ENCODE measurements around the gene KCNJ10.

The KCNJ10 gene

GRCh38 chr1:160025314-160025713, 44.6 kb downstream of the KCNJ10 start:
- Histone ChIP-seq H3K27me3 (ENCODE audit: control insufficient read depth, insufficient read depth, low read length, poor library complexity, severe bottlenecking) (no peaks in the 10 kb centered on the region), H3K9me3 (ENCODE audit: control insufficient read depth, low read length) (no peaks in the 10 kb centered on the region), H3K4me1 (ENCODE audit: control insufficient read depth, insufficient read depth, low read length) (peaks cover 1% of the 10 kb centered on the region), H3K4me3 (ENCODE audit: insufficient read depth, low read depth, low read length) (no peak overlapping the region), H3K27ac (ENCODE audit: insufficient read depth, low read depth, low read length, poor library complexity, severe bottlenecking) (no peak overlapping the region), H3K36me3 (ENCODE audit: control insufficient read depth, insufficient read depth, low read length) (no peaks in the 10 kb centered on the region)
- WGBS, 2 experiments = 79 to 84% methylated on average over 1 of the region's 1 CpG

GRCh38 chr1:160024195-160024905, 45.6 kb downstream of the KCNJ10 start:
- Histone ChIP-seq H3K27ac (ENCODE audit: insufficient read depth, low read depth, low read length, poor library complexity, severe bottlenecking) (no peak overlapping the region), H3K4me3 (ENCODE audit: insufficient read depth, low read depth, low read length) (no peak overlapping the region), H3K36me3 (ENCODE audit: control insufficient read depth, insufficient read depth, low read length) (no peaks in the 10 kb centered on the region), H3K9me3 (ENCODE audit: control insufficient read depth, low read length) (no peaks in the 10 kb centered on the region), H3K4me1 (ENCODE audit: control insufficient read depth, insufficient read depth, low read length) (no peaks in the 10 kb centered on the region), H3K27me3 (ENCODE audit: control insufficient read depth, insufficient read depth, low read length, poor library complexity, severe bottlenecking) (no peaks in the 10 kb centered on the region)
- 83 to 91% methylated on average over 2 of the region's 2 CpGs for WGBS, 2 experiments

DNA sequence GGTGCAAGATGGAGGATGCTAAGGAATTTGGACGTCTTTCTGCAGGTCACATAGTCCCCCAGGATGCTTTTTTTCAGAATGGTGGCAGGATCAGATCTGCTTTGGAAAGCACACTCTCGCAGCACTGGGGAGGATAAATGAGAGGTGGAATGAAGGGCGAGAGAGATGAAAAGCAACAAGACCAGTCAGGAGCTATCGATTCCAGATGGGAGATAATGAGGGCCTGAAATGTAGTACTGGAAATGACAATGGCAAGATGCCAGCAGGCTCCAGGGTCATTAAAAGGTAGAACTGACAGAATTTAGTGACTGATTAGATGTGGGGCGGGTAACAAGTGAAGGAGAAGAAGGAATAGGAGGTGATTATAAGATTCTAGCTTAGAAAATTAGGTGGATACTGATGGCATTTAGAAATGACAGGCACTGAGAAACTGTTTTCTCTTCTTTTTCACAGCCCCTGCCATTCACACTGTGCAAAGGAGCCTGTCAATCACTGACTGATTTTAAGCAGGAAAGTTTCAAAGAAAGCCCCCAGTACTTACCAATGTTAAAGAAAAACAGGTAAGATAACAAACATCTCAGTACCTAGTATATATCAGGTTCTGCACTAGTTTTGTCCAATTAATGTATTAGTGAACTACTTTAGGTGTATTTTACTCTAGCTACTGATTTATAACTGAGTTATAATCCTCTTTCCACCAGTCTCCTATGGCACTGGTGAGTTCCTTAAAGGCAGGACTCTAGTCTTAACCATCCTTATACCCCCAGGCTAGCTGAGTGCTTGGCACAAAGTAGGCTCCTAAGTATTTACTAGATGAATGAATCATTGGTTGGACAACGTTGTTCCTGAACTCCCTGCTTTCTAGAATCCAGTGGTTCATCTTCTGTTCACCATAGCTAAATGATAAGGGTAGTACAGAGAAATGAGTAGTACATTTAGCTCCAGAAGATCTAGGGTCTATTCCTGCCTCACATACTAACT, 47.3 kb downstream of the KCNJ10 start:
- Histone ChIP-seq H3K27me3 (ENCODE audit: control insufficient read depth, insufficient read depth, low read length, poor library complexity, severe bottlenecking) (no peaks in the 10 kb centered on the region), H3K36me3 (ENCODE audit: control insufficient read depth, insufficient read depth, low read length) (no peaks in the 10 kb centered on the region), H3K27ac (ENCODE audit: insufficient read depth, low read depth, low read length, poor library complexity, severe bottlenecking) (no peak overlapping the region), H3K9me3 (ENCODE audit: control insufficient read depth, low read length) (no peaks in the 10 kb centered on the region), H3K4me3 (ENCODE audit: insufficient read depth, low read depth, low read length) (no peak overlapping the region), H3K4me1 (ENCODE audit: control insufficient read depth, insufficient read depth, low read length) (no peaks in the 10 kb centered on the region)
- WGBS, 2 experiments = 78 to 84% methylated on average over 6 of the region's 6 CpGs

GRCh38 chr1:160021376-160022074, 48.4 kb downstream of the KCNJ10 start:
- no peaks in the 10 kb centered on the region for H3K4me1 ChIP-seq (ENCODE audit: control insufficient read depth, insufficient read depth, low read length)
- no peaks in the 10 kb centered on the region for H3K36me3 ChIP-seq (ENCODE audit: control insufficient read depth, insufficient read depth, low read length)
- WGBS, 2 experiments = 86 to 92% methylated on average over 4 of the region's 5 CpGs
- H3K27ac ChIP-seq (ENCODE audit: insufficient read depth, low read depth, low read length, poor library complexity, severe bottlenecking) = no peak overlapping the region
- no peak overlapping the region for H3K4me3 ChIP-seq (ENCODE audit: insufficient read depth, low read depth, low read length)
- H3K27me3 ChIP-seq (ENCODE audit: control insufficient read depth, insufficient read depth, low read length, poor library complexity, severe bottlenecking) = no peaks in the 10 kb centered on the region
- H3K9me3 ChIP-seq (ENCODE audit: control insufficient read depth, low read length) = no peaks in the 10 kb centered on the region

- no peaks in the 10 kb centered on the region for H3K4me1 ChIP-seq (ENCODE audit: control insufficient read depth, insufficient read depth, low read length)
- H3K9me3 ChIP-seq (ENCODE audit: control insufficient read depth, low read length) = no peaks in the 10 kb centered on the region
- H3K4me3 ChIP-seq (ENCODE audit: insufficient read depth, low read depth, low read length) = no peak overlapping the region
- no peak overlapping the region for H3K27ac ChIP-seq (ENCODE audit: insufficient read depth, low read depth, low read length, poor library complexity, severe bottlenecking)
- no peaks in the 10 kb centered on the region for H3K36me3 ChIP-seq (ENCODE audit: control insufficient read depth, insufficient read depth, low read length)
- H3K27me3 ChIP-seq (ENCODE audit: control insufficient read depth, insufficient read depth, low read length, poor library complexity, severe bottlenecking) = no peaks in the 10 kb centered on the region
- WGBS, 2 experiments = 92 to 94% methylated on average over 5 of the region's 5 CpGs
Observed at GRCh38 chr1:160020196-160020595, 49.8 kb downstream of the KCNJ10 start.

DNA sequence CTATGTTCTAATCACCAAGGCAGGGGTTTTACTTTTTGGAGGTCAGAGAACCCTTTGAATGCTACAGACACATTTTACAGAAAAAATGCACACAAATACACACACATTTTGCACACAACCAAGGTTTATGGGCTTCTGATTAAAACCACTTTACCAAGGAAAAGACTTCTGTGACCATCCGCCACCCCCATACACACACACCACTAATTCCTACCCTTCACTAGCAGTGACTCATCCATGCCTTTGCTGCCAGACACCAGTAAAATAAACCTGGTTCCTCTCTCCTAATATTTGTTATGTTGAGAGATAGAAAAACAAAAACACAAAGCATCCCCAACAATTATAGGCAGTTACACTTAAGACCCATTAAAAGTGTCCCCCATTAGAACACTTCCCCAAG, 51.1 kb downstream of the KCNJ10 start:
- WGBS, 2 experiments = 95 to 100% methylated on average over 1 of the region's 1 CpG
- no peaks in the 10 kb centered on the region for H3K27me3 ChIP-seq (ENCODE audit: control insufficient read depth, insufficient read depth, low read length, poor library complexity, severe bottlenecking)
- no peaks in the 10 kb centered on the region for H3K9me3 ChIP-seq (ENCODE audit: control insufficient read depth, low read length)
- H3K36me3 ChIP-seq (ENCODE audit: control insufficient read depth, insufficient read depth, low read length) = no peaks in the 10 kb centered on the region
- no peak overlapping the region for H3K4me3 ChIP-seq (ENCODE audit: insufficient read depth, low read depth, low read length)
- no peaks in the 10 kb centered on the region for H3K4me1 ChIP-seq (ENCODE audit: control insufficient read depth, insufficient read depth, low read length)
- no peak overlapping the region for H3K27ac ChIP-seq (ENCODE audit: insufficient read depth, low read depth, low read length, poor library complexity, severe bottlenecking)

DNA sequence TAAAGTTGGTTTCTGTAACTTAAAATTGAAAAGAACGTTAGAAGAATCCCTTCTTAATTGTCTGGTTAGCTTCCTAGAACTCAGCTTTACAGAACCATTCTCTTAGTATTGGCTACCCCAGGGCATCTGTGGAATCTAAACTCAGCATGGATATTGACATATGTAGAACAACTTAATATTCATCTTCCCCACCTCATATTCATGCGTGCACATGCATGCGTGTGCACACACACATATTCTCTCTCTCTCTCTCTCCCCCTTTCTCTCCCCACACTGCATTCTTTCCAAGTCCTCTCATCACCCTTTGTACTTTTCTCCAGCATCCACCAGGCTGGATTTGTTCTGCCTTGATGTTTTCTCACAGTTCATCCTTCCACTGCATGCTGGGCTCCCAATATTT, 51.6 kb downstream of the KCNJ10 start:
- Histone ChIP-seq H3K4me1 (ENCODE audit: control insufficient read depth, insufficient read depth, low read length) (no peaks in the 10 kb centered on the region), H3K36me3 (ENCODE audit: control insufficient read depth, insufficient read depth, low read length) (no peaks in the 10 kb centered on the region), H3K27ac (ENCODE audit: insufficient read depth, low read depth, low read length, poor library complexity, severe bottlenecking) (no peak overlapping the region), H3K9me3 (ENCODE audit: control insufficient read depth, low read length) (no peaks in the 10 kb centered on the region), H3K27me3 (ENCODE audit: control insufficient read depth, insufficient read depth, low read length, poor library complexity, severe bottlenecking) (no peaks in the 10 kb centered on the region), H3K4me3 (ENCODE audit: insufficient read depth, low read depth, low read length) (no peak overlapping the region)
- WGBS, 2 experiments = 89 to 93% methylated on average over 3 of the region's 3 CpGs

DNA sequence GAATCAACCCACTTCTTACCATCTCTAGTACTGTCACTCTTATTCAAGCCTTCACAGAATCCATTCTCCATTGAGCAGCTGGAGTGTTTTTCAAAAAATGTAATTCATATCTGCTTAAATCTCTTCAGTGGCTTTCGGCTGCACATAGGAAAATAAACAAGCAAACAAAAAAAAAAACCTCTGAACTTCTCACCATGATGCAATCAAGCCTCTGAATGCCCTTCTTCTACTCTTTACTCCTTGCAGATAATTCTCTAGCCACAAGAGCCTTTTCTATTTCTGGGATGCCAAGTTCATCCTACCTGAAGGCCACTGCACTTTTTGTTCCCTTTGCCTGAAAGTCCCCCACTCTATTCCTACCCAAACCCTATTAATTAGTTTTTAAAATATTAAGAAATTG, 52.4 kb downstream of the KCNJ10 start:
- H3K9me3 ChIP-seq (ENCODE audit: control insufficient read depth, low read length) = no peaks in the 10 kb centered on the region
- WGBS, 2 experiments = 88 to 94% methylated on average over 1 of the region's 1 CpG
- no peak overlapping the region for H3K4me3 ChIP-seq (ENCODE audit: insufficient read depth, low read depth, low read length)
- no peak overlapping the region for H3K27ac ChIP-seq (ENCODE audit: insufficient read depth, low read depth, low read length, poor library complexity, severe bottlenecking)
- H3K36me3 ChIP-seq (ENCODE audit: control insufficient read depth, insufficient read depth, low read length) = no peaks in the 10 kb centered on the region
- no peaks in the 10 kb centered on the region for H3K27me3 ChIP-seq (ENCODE audit: control insufficient read depth, insufficient read depth, low read length, poor library complexity, severe bottlenecking)
- H3K4me1 ChIP-seq (ENCODE audit: control insufficient read depth, insufficient read depth, low read length) = no peaks in the 10 kb centered on the region

DNA sequence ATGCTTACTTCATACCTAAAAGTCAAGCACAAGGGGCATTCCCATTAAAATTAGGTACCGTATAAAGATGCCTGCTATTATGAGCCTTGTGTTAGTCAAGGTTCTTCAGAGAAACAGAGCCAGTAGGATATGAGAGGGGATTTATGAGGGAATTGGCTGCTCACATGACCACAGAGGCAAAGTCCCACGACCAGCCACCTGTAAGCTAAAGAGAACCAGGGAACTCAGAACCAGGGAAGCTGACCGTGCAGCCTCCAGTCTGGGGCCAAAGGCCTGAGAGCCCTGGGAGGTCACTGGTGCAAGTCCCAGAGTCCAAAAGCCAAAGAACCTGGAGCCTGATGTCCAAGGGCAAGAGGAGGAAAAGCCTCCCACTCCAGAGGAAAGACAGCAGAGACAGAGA, 58.2 kb downstream of the KCNJ10 start:
- H3K27me3 ChIP-seq (ENCODE audit: control insufficient read depth, insufficient read depth, low read length, poor library complexity, severe bottlenecking) = peaks cover 7% of the 10 kb centered on the region
- no peak overlapping the region for H3K27ac ChIP-seq (ENCODE audit: insufficient read depth, low read depth, low read length, poor library complexity, severe bottlenecking)
- H3K9me3 ChIP-seq (ENCODE audit: control insufficient read depth, low read length) = no peaks in the 10 kb centered on the region
- no peaks in the 10 kb centered on the region for H3K36me3 ChIP-seq (ENCODE audit: control insufficient read depth, insufficient read depth, low read length)
- H3K4me3 ChIP-seq (ENCODE audit: insufficient read depth, low read depth, low read length) = no peak overlapping the region
- no peaks in the 10 kb centered on the region for H3K4me1 ChIP-seq (ENCODE audit: control insufficient read depth, insufficient read depth, low read length)
- WGBS, 2 experiments = 79 to 81% methylated on average over 3 of the region's 3 CpGs

DNA sequence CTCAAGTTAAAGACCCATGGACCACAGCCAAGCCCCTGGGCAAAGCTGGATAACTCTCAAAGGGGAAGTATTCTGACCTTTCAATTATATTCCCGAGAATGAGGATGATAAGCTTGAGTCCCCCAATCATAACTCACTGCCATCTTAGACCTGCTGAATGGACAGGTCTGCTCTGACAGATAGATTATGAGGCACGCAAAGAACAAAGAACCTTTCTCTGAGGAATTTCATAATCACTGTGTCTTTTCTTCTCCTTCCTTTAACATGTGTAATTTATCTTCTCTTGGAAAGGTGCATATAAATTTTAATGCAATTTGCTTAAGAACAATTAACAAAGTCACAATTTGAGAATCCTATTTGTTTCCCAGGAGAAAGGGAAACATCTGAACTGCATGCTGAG, 60.2 kb downstream of the KCNJ10 start:
- no peaks in the 10 kb centered on the region for H3K36me3 ChIP-seq (ENCODE audit: control insufficient read depth, insufficient read depth, low read length)
- H3K27me3 ChIP-seq (ENCODE audit: control insufficient read depth, insufficient read depth, low read length, poor library complexity, severe bottlenecking) = peaks cover 7% of the 10 kb centered on the region
- H3K9me3 ChIP-seq (ENCODE audit: control insufficient read depth, low read length) = no peaks in the 10 kb centered on the region
- H3K4me3 ChIP-seq (ENCODE audit: insufficient read depth, low read depth, low read length) = no peak overlapping the region
- no peaks in the 10 kb centered on the region for H3K4me1 ChIP-seq (ENCODE audit: control insufficient read depth, insufficient read depth, low read length)
- no peak overlapping the region for H3K27ac ChIP-seq (ENCODE audit: insufficient read depth, low read depth, low read length, poor library complexity, severe bottlenecking)
- 50 to 70% methylated on average over 2 of the region's 2 CpGs for WGBS, 2 experiments

Measured in ectodermal cell (in vitro differentiated cells).